ENCODE results near the gene SORCS3.

SORCS3 gene

DNA sequence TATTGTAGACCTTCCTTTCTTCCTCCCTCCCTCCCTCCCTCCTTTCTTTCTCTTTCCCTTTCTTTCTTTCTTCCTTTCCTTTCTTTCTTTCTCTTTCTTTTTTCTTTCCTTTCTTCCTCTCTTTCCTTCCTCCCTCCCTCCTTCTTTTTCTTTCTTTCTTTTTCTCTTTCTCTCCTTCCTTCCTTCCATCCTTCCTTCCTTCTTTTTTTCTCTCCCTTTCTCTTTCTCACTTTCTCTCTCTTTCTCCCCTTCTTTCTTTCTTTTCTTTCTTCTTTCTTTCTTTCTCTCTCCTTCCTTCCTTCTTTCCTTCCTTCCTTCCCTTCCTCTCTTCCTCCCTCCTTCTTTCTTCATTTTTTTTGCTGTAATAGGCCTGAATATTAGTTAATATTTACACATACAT is 638.0 kb downstream of the SORCS3 start:
- no peaks in the 10 kb centered on the region for H3K36me3 ChIP-seq (ENCODE audit: insufficient read depth, low read length)
- H2AFZ ChIP-seq (ENCODE audit: low read length) = no peak overlapping the region
- H3K27me3 ChIP-seq (ENCODE audit: insufficient read depth, low read length, poor library complexity, severe bottlenecking) = no peaks in the 10 kb centered on the region
- no peaks in the 10 kb centered on the region for H3K9me2 ChIP-seq (replicated peaks; ENCODE audit: low read depth, low read length)
- no peak overlapping the region for H3K9ac ChIP-seq (ENCODE audit: low read depth, low read length, poor library complexity, severe bottlenecking)
- no peaks in the 10 kb centered on the region for H4K20me1 ChIP-seq (ENCODE audit: insufficient read depth, low read length, poor library complexity, severe bottlenecking)
- TF ChIP-seq, protein P1, sequence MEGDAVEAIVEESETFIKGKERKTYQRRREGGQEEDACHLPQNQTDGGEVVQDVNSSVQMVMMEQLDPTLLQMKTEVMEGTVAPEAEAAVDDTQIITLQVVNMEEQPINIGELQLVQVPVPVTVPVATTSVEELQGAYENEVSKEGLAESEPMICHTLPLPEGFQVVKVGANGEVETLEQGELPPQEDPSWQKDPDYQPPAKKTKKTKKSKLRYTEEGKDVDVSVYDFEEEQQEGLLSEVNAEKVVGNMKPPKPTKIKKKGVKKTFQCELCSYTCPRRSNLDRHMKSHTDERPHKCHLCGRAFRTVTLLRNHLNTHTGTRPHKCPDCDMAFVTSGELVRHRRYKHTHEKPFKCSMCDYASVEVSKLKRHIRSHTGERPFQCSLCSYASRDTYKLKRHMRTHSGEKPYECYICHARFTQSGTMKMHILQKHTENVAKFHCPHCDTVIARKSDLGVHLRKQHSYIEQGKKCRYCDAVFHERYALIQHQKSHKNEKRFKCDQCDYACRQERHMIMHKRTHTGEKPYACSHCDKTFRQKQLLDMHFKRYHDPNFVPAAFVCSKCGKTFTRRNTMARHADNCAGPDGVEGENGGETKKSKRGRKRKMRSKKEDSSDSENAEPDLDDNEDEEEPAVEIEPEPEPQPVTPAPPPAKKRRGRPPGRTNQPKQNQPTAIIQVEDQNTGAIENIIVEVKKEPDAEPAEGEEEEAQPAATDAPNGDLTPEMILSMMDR (conservative IDR thresholded peaks at IDR 0.05; ENCODE audit: low read length) = no peak
- TF ChIP-seq EZH2phosphoT487 (IDR thresholded peaks at IDR 0.05; ENCODE audit: borderline replicate concordance) = no peak
- H3K4me1 ChIP-seq (ENCODE audit: insufficient read depth, low read length, poor library complexity, severe bottlenecking) = no peaks in the 10 kb centered on the region
- no peak overlapping the region for H3K4me3 ChIP-seq (ENCODE audit: low read length, poor library complexity, severe bottlenecking)
- H3K4me2 ChIP-seq (ENCODE audit: low read depth, low read length, poor library complexity, severe bottlenecking) = no peak overlapping the region
- H3K9me3 ChIP-seq (ENCODE audit: insufficient read depth, low read depth, low read length) = no peaks in the 10 kb centered on the region
- no peaks in the 10 kb centered on the region for H3K79me2 ChIP-seq (ENCODE audit: insufficient read depth, low read length)
- H3F3A ChIP-seq (ENCODE audit: low read depth) = no peaks in the 10 kb centered on the region

DNA sequence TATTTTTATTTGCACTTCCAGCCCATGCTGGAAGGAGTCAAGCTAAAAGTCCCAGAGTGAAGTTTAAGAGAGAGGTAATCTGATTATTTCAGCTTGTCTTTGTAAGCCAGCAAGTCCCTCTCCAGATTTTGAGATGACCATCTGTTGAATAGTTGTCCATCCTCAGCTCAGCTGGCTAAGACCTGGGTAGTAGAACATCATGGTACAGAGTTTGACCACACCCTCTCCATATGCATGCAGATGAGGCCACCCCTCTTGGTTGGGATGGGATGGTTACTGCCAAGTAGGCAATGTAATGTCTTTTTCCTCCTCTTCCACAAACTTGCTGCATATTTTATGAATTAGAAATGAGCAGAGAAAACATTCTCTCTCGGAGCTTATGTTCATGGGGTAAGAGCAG is 639.8 kb downstream of the SORCS3 start:
- Histone ChIP-seq H3K4me1 (ENCODE audit: insufficient read depth, low read length, poor library complexity, severe bottlenecking) (no peaks in the 10 kb centered on the region), H3K27me3 (ENCODE audit: insufficient read depth, low read length, poor library complexity, severe bottlenecking) (no peaks in the 10 kb centered on the region), H3K9me2 (replicated peaks; ENCODE audit: low read depth, low read length) (no peaks in the 10 kb centered on the region), H3K9ac (ENCODE audit: low read depth, low read length, poor library complexity, severe bottlenecking) (no peak overlapping the region), H3K4me3 (ENCODE audit: low read length, poor library complexity, severe bottlenecking) (no peak overlapping the region), H3F3A (ENCODE audit: low read depth) (no peaks in the 10 kb centered on the region), H2AFZ (ENCODE audit: low read length) (no peak overlapping the region), H3K9me3 (ENCODE audit: insufficient read depth, low read depth, low read length) (no peaks in the 10 kb centered on the region), H3K79me2 (ENCODE audit: insufficient read depth, low read length) (no peaks in the 10 kb centered on the region), H3K36me3 (ENCODE audit: insufficient read depth, low read length) (no peaks in the 10 kb centered on the region), H4K20me1 (ENCODE audit: insufficient read depth, low read length, poor library complexity, severe bottlenecking) (no peaks in the 10 kb centered on the region), H3K4me2 (ENCODE audit: low read depth, low read length, poor library complexity, severe bottlenecking) (no peak overlapping the region)
- TF ChIP-seq, protein P1 (conservative IDR thresholded peaks at IDR 0.05; ENCODE audit: low read length) = no peak
- TF ChIP-seq EZH2phosphoT487 (IDR thresholded peaks at IDR 0.05; ENCODE audit: borderline replicate concordance) = no peak

DNA sequence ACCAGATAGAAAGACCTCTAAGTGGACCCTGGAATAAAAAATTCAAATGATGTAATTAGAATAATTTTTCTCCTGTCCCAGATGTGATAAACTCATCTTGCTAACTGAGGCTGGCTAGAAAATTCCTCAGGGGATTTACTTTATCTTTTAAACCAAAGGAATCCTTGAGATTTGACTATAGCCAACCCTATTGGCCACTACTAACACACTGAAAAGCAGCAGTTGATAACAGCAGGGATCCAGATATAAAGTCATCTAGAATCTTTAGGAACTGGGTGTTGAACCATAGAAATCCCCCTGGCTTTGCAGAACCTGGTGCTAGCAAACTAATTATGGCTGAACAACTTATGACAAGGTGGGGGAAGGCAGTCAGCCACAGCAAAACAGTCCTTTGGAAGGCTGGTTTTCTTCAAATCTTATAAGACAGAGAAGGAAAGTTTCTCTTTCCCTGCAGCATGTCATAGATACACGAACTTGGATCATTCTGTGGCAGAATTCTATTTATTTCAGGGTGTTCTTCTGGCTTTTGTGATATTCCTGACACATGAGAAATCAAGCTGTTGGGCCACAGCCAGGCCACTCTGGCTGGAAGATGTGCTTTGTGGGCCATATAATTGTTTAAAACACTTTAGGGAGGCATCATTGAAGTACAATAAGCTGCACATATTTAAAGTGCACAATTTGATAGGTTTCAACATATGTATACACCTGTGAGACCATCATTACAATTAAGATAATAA is 643.6 kb downstream of the SORCS3 start:
- Histone ChIP-seq H3K9me2 (replicated peaks; ENCODE audit: low read depth, low read length) (no peaks in the 10 kb centered on the region), H4K20me1 (ENCODE audit: insufficient read depth, low read length, poor library complexity, severe bottlenecking) (no peaks in the 10 kb centered on the region), H3K36me3 (ENCODE audit: insufficient read depth, low read length) (no peaks in the 10 kb centered on the region), H2AFZ (ENCODE audit: low read length) (no peak overlapping the region), H3K27me3 (ENCODE audit: insufficient read depth, low read length, poor library complexity, severe bottlenecking) (no peaks in the 10 kb centered on the region), H3K9me3 (ENCODE audit: insufficient read depth, low read depth, low read length) (no peaks in the 10 kb centered on the region), H3K9ac (ENCODE audit: low read depth, low read length, poor library complexity, severe bottlenecking) (no peak overlapping the region), H3K4me3 (ENCODE audit: low read length, poor library complexity, severe bottlenecking) (no peak overlapping the region), H3K4me1 (ENCODE audit: insufficient read depth, low read length, poor library complexity, severe bottlenecking) (no peaks in the 10 kb centered on the region), H3F3A (ENCODE audit: low read depth) (no peaks in the 10 kb centered on the region), H3K79me2 (ENCODE audit: insufficient read depth, low read length) (no peaks in the 10 kb centered on the region), H3K4me2 (ENCODE audit: low read depth, low read length, poor library complexity, severe bottlenecking) (no peak overlapping the region)
- no peak for TF ChIP-seq EZH2phosphoT487 (IDR thresholded peaks at IDR 0.05; ENCODE audit: borderline replicate concordance)

DNA sequence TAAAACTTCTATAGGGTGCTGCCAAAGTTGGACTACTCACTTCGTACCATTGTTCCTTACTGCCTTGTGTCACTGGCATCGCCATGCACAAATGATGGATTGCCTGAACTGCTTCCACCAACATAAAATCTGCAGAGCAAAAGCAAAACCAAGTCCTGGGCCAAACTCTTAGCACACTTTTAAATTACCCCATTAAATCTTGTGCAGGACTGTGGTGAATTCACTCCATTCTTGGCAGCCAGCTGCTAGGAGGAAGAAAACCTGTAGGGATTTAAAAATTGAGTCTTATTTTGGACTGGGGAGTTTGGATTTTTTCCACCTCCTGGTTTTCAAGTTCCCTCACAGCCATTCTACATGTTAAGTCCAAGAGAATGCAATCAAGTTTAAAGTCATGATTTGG is 646.9 kb downstream of the SORCS3 start:
- no peaks in the 10 kb centered on the region for H3K9me3 ChIP-seq (ENCODE audit: insufficient read depth, low read depth, low read length)
- H3F3A ChIP-seq (ENCODE audit: low read depth) = no peaks in the 10 kb centered on the region
- no peaks in the 10 kb centered on the region for H3K27me3 ChIP-seq (ENCODE audit: insufficient read depth, low read length, poor library complexity, severe bottlenecking)
- no peaks in the 10 kb centered on the region for H3K9me2 ChIP-seq (replicated peaks; ENCODE audit: low read depth, low read length)
- no peak overlapping the region for H3K9ac ChIP-seq (ENCODE audit: low read depth, low read length, poor library complexity, severe bottlenecking)
- H3K4me2 ChIP-seq (ENCODE audit: low read depth, low read length, poor library complexity, severe bottlenecking) = no peak overlapping the region
- no peak overlapping the region for H3K4me3 ChIP-seq (ENCODE audit: low read length, poor library complexity, severe bottlenecking)
- TF ChIP-seq EZH2phosphoT487 (IDR thresholded peaks at IDR 0.05; ENCODE audit: borderline replicate concordance) = no peak
- TF ChIP-seq, protein P1 (conservative IDR thresholded peaks at IDR 0.05; ENCODE audit: low read length) = no peak
- no peaks in the 10 kb centered on the region for H3K79me2 ChIP-seq (ENCODE audit: insufficient read depth, low read length)
- H3K36me3 ChIP-seq (ENCODE audit: insufficient read depth, low read length) = no peaks in the 10 kb centered on the region
- no peaks in the 10 kb centered on the region for H4K20me1 ChIP-seq (ENCODE audit: insufficient read depth, low read length, poor library complexity, severe bottlenecking)
- no peaks in the 10 kb centered on the region for H3K4me1 ChIP-seq (ENCODE audit: insufficient read depth, low read length, poor library complexity, severe bottlenecking)
- H2AFZ ChIP-seq (ENCODE audit: low read length) = no peak overlapping the region

Data from Loucy (cell line).